ENCODE data around the gene TM7SF2.

DNA sequence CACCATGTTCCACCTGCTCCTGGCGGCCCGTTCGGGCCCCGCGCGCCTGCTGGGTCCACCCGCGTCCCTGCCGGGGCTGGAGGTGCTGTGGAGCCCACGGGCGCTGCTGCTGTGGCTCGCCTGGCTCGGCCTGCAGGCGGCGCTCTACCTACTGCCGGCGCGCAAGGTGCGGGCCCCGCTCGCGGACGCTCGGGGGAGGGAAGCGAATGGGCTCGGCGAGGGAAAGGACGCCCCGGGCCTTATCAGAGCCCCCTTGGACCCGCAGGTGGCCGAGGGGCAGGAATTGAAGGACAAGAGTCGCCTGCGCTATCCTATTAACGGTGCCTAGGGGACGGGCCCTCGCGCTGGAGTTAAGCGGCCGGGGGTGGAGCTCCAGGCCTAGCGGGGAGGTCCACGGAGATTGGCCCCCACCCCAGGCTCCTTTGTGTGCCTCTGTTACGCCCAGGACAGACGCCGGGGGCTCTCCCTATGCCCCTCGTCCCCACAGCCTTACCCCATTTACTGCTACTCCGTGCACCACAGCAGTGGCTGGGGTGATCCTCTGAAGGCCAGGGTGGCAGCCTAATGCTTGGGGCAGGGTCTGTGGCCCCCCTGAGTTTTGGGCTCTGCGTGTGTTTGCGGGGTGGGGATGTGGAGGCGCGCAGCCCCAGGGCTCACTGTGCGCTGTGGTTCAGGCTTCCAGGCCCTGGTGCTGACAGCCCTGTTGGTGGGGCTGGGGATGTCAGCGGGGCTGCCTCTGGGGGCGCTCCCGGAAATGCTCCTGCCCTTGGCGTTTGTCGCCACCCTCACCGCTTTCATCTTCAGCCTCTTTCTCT, 1.1 kb downstream of the TM7SF2 start:
- TF ChIP-seq, protein P1, sequence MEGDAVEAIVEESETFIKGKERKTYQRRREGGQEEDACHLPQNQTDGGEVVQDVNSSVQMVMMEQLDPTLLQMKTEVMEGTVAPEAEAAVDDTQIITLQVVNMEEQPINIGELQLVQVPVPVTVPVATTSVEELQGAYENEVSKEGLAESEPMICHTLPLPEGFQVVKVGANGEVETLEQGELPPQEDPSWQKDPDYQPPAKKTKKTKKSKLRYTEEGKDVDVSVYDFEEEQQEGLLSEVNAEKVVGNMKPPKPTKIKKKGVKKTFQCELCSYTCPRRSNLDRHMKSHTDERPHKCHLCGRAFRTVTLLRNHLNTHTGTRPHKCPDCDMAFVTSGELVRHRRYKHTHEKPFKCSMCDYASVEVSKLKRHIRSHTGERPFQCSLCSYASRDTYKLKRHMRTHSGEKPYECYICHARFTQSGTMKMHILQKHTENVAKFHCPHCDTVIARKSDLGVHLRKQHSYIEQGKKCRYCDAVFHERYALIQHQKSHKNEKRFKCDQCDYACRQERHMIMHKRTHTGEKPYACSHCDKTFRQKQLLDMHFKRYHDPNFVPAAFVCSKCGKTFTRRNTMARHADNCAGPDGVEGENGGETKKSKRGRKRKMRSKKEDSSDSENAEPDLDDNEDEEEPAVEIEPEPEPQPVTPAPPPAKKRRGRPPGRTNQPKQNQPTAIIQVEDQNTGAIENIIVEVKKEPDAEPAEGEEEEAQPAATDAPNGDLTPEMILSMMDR (optimal IDR thresholded peaks at IDR 0.05 in 1 of 3, IDR thresholded peaks at IDR 0.05 in 1 of 3, conservative IDR thresholded peaks at IDR 0.05 in 1 of 3; ENCODE audit: extremely low read depth in 1 of 3, insufficient read depth in 2 of 3, low read length in 3 of 3) = peak; percentile 68 to 85 (median 85)
- no peak for TF ChIP-seq EZH2 (IDR thresholded peaks at IDR 0.05; ENCODE audit: low read length)
